SK-N-SH (cell line): ENCODE data around the gene ITSN2. TPM values are rescaled to one million over a fixed set of nuclear protein-coding genes. Genes with fewer than 3 reads are reported as not detected.

Experiments
- CTCF ChIA-PET: fragments of 300-600, 350-600 bp; formaldehyde crosslinking; extraction: SDS; loops from one replicate; lab custom pipeline; 2021; lab: Yijun Ruan, JAX
- POLR2A ChIA-PET: fragments of 350-600 bp; sonication (Branson Sonifier 250); formaldehyde crosslinking; extraction: SDS; loops from one replicate; lab custom pipeline; 2020; ENCODE audit warnings: antibody characterized with exemption, inconsistent platforms; lab: Yijun Ruan, JAX
- DNase-seq: peaks from one replicate; pipeline ENCODE4 v3.0.0; 2012
- H2AFZ ChIP-seq: fragments of 200-600 bp; sonication (generic); 2 replicates; pipeline ENCODE4 v1.8.1; 2016; ENCODE audit warnings: antibody characterized with exemption, mild to moderate bottlenecking, low read depth
- H3F3A ChIP-seq: fragments of 200-600 bp; sonication (generic); replicated peaks from 2 replicates; pipeline ENCODE3; 2016; ENCODE audit warnings: antibody characterized with exemption, mild to moderate bottlenecking; ENCODE audit not compliant: insufficient read depth
- H3K27ac ChIP-seq, 2 experiments: fragments of 200-500 bp in 1 of 2; fragments of 200-600 bp in 1 of 2; sonication (Bioruptor generic) in 1 of 2; sonication (generic), shearing (Covaris generic) in 1 of 2; 2 replicates each; pipeline versions ENCODE4 v1.5.1 to v1.6.1; 2014 to 2016; ENCODE audit warnings: low read depth in 2 of 2, inconsistent platforms in 1 of 2, low read length in 1 of 2, mild to moderate bottlenecking in 1 of 2, mixed read lengths in 1 of 2
- H3K27me3 ChIP-seq: fragments of 200-600 bp; sonication (generic), shearing (Covaris generic); 2 replicates; pipeline ENCODE4 v1.6.1; 2016; ENCODE audit warnings: mixed run types; ENCODE audit not compliant: insufficient read depth
- H3K36me3 ChIP-seq, 2 experiments: fragments of 200-500 bp in 1 of 2; fragments of 200-600 bp in 1 of 2; sonication (Bioruptor generic) in 1 of 2; sonication (generic) in 1 of 2; replicated peaks in 1 of 2; 2 replicates each; pipeline versions ENCODE3 to v1.5.1; 2014 to 2016; ENCODE audit warnings: low read length in 1 of 2, mild to moderate bottlenecking in 1 of 2; ENCODE audit not compliant: insufficient read depth in 2 of 2, control insufficient read depth in 1 of 2
- H3K4me1 ChIP-seq, 2 experiments: fragments of 200-500 bp in 1 of 2; fragments of 200-600 bp in 1 of 2; sonication (Bioruptor generic) in 1 of 2; sonication (generic), shearing (Covaris generic) in 1 of 2; 2 replicates each; pipeline versions ENCODE4 v1.5.1 to v1.6.1; 2014 to 2016; ENCODE audit warnings: low read depth in 1 of 2, low read length in 1 of 2, mixed run types in 1 of 2; ENCODE audit not compliant: insufficient read depth in 2 of 2, control insufficient read depth in 1 of 2
- H3K4me2 ChIP-seq: fragments of 200-600 bp; sonication (generic), shearing (Covaris generic); 2 replicates; pipeline ENCODE4 v1.6.1; 2017; ENCODE audit warnings: mixed run types
- H3K4me3 ChIP-seq, 2 experiments: fragments of 200-500 bp in 1 of 2; fragments of 200-600 bp in 1 of 2; sonication (Bioruptor generic) in 1 of 2; sonication (generic), shearing (Covaris generic) in 1 of 2; 2 replicates each; pipeline versions ENCODE4 v1.5.1 to v1.8.1; 2014 to 2016; ENCODE audit warnings: low read depth in 2 of 2, inconsistent platforms in 1 of 2, low read length in 1 of 2, mild to moderate bottlenecking in 1 of 2, mixed read lengths in 1 of 2, moderate library complexity in 1 of 2
- H3K79me2 ChIP-seq: fragments of 200-600 bp; sonication (generic); 2 replicates; pipeline ENCODE4 v1.8.1; 2017; ENCODE audit warnings: mild to moderate bottlenecking; ENCODE audit not compliant: insufficient read depth
- H3K9ac ChIP-seq: fragments of 200-600 bp; sonication (generic); 2 replicates; pipeline ENCODE4 v1.6.1; 2017; ENCODE audit warnings: mixed run types
- H3K9me2 ChIP-seq: fragments of 200-600 bp; sonication (generic); 2 replicates; pipeline ENCODE4 v1.6.1; 2017; ENCODE audit warnings: mixed run types
- H3K9me3 ChIP-seq: fragments of 200-600 bp; sonication (generic); 2 replicates; pipeline ENCODE4 v1.6.1; 2017; ENCODE audit warnings: mixed run types, mild to moderate bottlenecking, moderate library complexity
- H4K20me1 ChIP-seq: fragments of 200-600 bp; sonication (generic); 2 replicates; pipeline ENCODE4 v1.6.1; 2017; ENCODE audit warnings: mild to moderate bottlenecking, mixed run types; ENCODE audit not compliant: insufficient read depth
- CHD2 ChIP-seq: fragments of 150-350 bp; IDR thresholded peaks from 2 replicates; pipeline ENCODE4 v1.6.1; 2018; ENCODE audit warnings: low read length; ENCODE audit not compliant: partially characterized antibody
- CTCF ChIP-seq: fragments of 200-600 bp; sonication (generic); IDR thresholded peaks from 2 replicates; pipeline ENCODE4 v1.6.1; 2017; ENCODE audit warnings: antibody characterized with exemption, mild to moderate bottlenecking, moderate library complexity
- EP300 ChIP-seq, 2 experiments: IDR thresholded peaks; 2 replicates each; pipeline versions ENCODE4 v1.4.0 to v1.6.1; 2012; ENCODE audit warnings: borderline replicate concordance in 1 of 2, low read depth in 1 of 2, low read length in 1 of 2
- EZH2phosphoT487 ChIP-seq: fragments of 200-600 bp; sonication (generic); IDR thresholded peaks from 2 replicates; pipeline ENCODE4 v1.6.1; 2017; ENCODE audit warnings: low read depth, mixed run types, mild to moderate bottlenecking, antibody characterized with exemption, moderate library complexity, borderline replicate concordance
- GATA2 ChIP-seq: sonication (generic); formaldehyde crosslinking; IDR thresholded peaks from 2 replicates; pipeline ENCODE4 v1.5.0; 2020; ENCODE audit warnings: mild to moderate bottlenecking, missing genetic modification reagents
- MAX ChIP-seq: IDR thresholded peaks from 2 replicates; pipeline ENCODE4 v1.4.0; 2012; ENCODE audit warnings: low read depth
- MXI1 ChIP-seq: IDR thresholded peaks from 2 replicates; pipeline ENCODE4 v1.6.1; 2012; ENCODE audit warnings: mild to moderate bottlenecking, low read depth, low read length, improper control_type of control experiment
- RFX5 ChIP-seq: IDR thresholded peaks from 2 replicates; pipeline ENCODE4 v1.6.1; 2012; ENCODE audit warnings: mild to moderate bottlenecking, improper control_type of control experiment, low read length
- SMC3 ChIP-seq: IDR thresholded peaks from 2 replicates; pipeline ENCODE4 v1.6.1; 2012; ENCODE audit warnings: low read depth, low read length, improper control_type of control experiment
- TAF1 ChIP-seq: IDR thresholded peaks from 2 replicates; pipeline ENCODE4 v1.6.1; 2012; ENCODE audit warnings: low read depth, mild to moderate bottlenecking, low read length, moderate library complexity, borderline replicate concordance
- TCF12 ChIP-seq: IDR thresholded peaks from 2 replicates; pipeline ENCODE4 v1.4.0; 2012
- TEAD4 ChIP-seq: IDR thresholded peaks from 2 replicates; pipeline ENCODE4 v1.4.0; 2012; ENCODE audit warnings: mild to moderate bottlenecking, borderline replicate concordance; ENCODE audit not compliant: insufficient read depth
- USF1 ChIP-seq: IDR thresholded peaks from 2 replicates; pipeline ENCODE4 v1.4.0; 2012; ENCODE audit warnings: low read depth, borderline replicate concordance
- WGBS: methylation state at CpG from one replicate; pipeline ENCODE4 v1.1.6; 2017; ENCODE audit warnings: low lambda C conversion rate; 5-methylcytosine and 5-hydroxymethylcytosine counted together
- polyA plus RNA-seq, 3 experiments: library from polyadenylated mRNA; depleted of rRNA; stranded (reverse); fragments of >200 nt; gene quantifications; 2 replicates each; pipeline ENCODE4 v1.2.3, GENCODE V29; 2012

Gene ITSN2
- polyA plus RNA-seq, 1 of the 3 experiments (the other 2 are of a cell fraction) = 11.9 TPM

- Histone ChIP-seq H3K36me3 (no peaks in the 10 kb centered on the region), H2AFZ (no peak overlapping the region), H3K4me1 (peaks cover 0 to 3% of the 10 kb centered on the region in 2 experiments; a peak in 1 of 4 replicates), H3K79me2 (no peaks in the 10 kb centered on the region), H3K9me2 (no peaks in the 10 kb centered on the region), H3K27ac (no peak overlapping the region), H3K9ac (no peak overlapping the region), H3K4me2 (no peak overlapping the region), H3K9me3 (no peaks in the 10 kb centered on the region), H4K20me1 (no peaks in the 10 kb centered on the region), H3K4me3 (no peak overlapping the region), H3K27me3 (no peaks in the 10 kb centered on the region), H3F3A (no peaks in the 10 kb centered on the region)
- TF ChIP-seq SMC3 (no peak), EZH2phosphoT487 (no peak), CTCF (no peak), TAF1 (no peak), EP300 (IDR thresholded peaks at IDR 0.05; ENCODE audit: borderline replicate concordance in 1 of 2, low read depth in 1 of 2, low read length in 1 of 2) (no peak), MXI1 (no peak), GATA2 (CRISPR knock-in tag) (no peak), TCF12 (no peak), USF1 (no peak), MAX (no peak), TEAD4 (no peak)
- WGBS = 85% methylated on average over 4 of the region's 4 CpGs
- CTCF ChIA-PET = interaction anchor here (1.7 to 8.6 kb wide), 2 partner anchors 14 to 433 kb away, joined by 8 to 43 read pairs; no protein-coding TSS in a partner anchor
- no peak for DNase-seq
- POLR2A ChIA-PET = no interaction called here
These were observed 34.7 kb upstream of the ITSN2 start for GRCh38 chr2:24394998-24395397.

GRCh38 chr2:24392542-24393059 is 32.3 kb upstream of the ITSN2 start:
- no peak overlapping the region for H3K9ac ChIP-seq
- no peak for DNase-seq
- no peaks in the 10 kb centered on the region for H3K36me3 ChIP-seq
- no peak overlapping the region for H3K27ac ChIP-seq
- H3F3A ChIP-seq = no peaks in the 10 kb centered on the region
- no peaks in the 10 kb centered on the region for H3K9me3 ChIP-seq
- ChIA-PET CTCF (interaction anchor here (1.0 to 2.5 kb wide), 3 partner anchors 9 to 436 kb away, joined by 3 to 7 read pairs (median 5); no protein-coding TSS in a partner anchor), POLR2A (no interaction called here)
- TF ChIP-seq RFX5 (no peak), SMC3 (no peak), MAX (no peak), CHD2 (no peak)
- H3K4me3 ChIP-seq = no peak overlapping the region
- H4K20me1 ChIP-seq = no peaks in the 10 kb centered on the region
- no peaks in the 10 kb centered on the region for H3K27me3 ChIP-seq
- H3K79me2 ChIP-seq = no peaks in the 10 kb centered on the region
- no peak overlapping the region for H2AFZ ChIP-seq
- no peaks in the 10 kb centered on the region for H3K9me2 ChIP-seq
- no peaks in the 10 kb centered on the region for H3K4me1 ChIP-seq
- no peak overlapping the region for H3K4me2 ChIP-seq
- WGBS = 70% methylated on average over 5 of the region's 5 CpGs
